Measurements from ENCODE around the gene PADI1.
A peak's percentile ranks its signal among the peaks of the same experiment; 100 is the strongest.
"Not testable (repeated sequence)": the region's sequence is repeated elsewhere in the genome, so short reads cannot be mapped to it uniquely, and the experiment has no call there.

PADI1 gene

GRCh38 chr1:17239420-17239819 is 34.5 kb downstream of the PADI1 start:
- peak; percentile 98 for DNase-seq (ENCODE audit: low read depth)
- TF ChIP-seq CTCF (conservative IDR thresholded peaks at IDR 0.05; ENCODE audit: low read depth, low read length), result no peak
- H3K4me3 ChIP-seq (ENCODE audit: low read depth, low read length), result no peak overlapping the region

- not testable (repeated sequence) for DNase-seq (ENCODE audit: low read depth); H3K4me3 ChIP-seq (ENCODE audit: low read depth, low read length)
Measured at GRCh38 chr1:17241011-17241779, 36.3 kb downstream of the PADI1 start.

- DNase-seq (ENCODE audit: low read depth); H3K4me3 ChIP-seq (ENCODE audit: low read depth, low read length): not testable (repeated sequence)
Measured at GRCh38 chr1:17241780-17242074, 36.8 kb downstream of the PADI1 start.

- no peak for TF ChIP-seq CTCF (conservative IDR thresholded peaks at IDR 0.05; ENCODE audit: low read depth, low read length)
- no peak overlapping the region for H3K4me3 ChIP-seq (ENCODE audit: low read depth, low read length)
- DNase-seq (ENCODE audit: low read depth), result no peak
Measured at GRCh38 chr1:17243274-17243673, 38.3 kb downstream of the PADI1 start.

- no peak overlapping the region for H3K4me3 ChIP-seq (ENCODE audit: low read depth, low read length)
- no peak for TF ChIP-seq CTCF (conservative IDR thresholded peaks at IDR 0.05; ENCODE audit: low read depth, low read length)
- DNase-seq (ENCODE audit: low read depth), result no peak
Measured at GRCh38 chr1:17244821-17245740, 40.2 kb downstream of the PADI1 start.

- no peak overlapping the region for H3K4me3 ChIP-seq (ENCODE audit: low read depth, low read length)
- no peak for TF ChIP-seq CTCF (conservative IDR thresholded peaks at IDR 0.05; ENCODE audit: low read depth, low read length)
- DNase-seq (ENCODE audit: low read depth), result no peak
Measured at GRCh38 chr1:17245816-17246325, 40.9 kb downstream of the PADI1 start.

GRCh38 chr1:17246971-17247370 is 42.0 kb downstream of the PADI1 start:
- DNase-seq (ENCODE audit: low read depth), result no peak
- TF ChIP-seq CTCF (conservative IDR thresholded peaks at IDR 0.05; ENCODE audit: low read depth, low read length), result no peak

GRCh38 chr1:17248781-17249180 is 43.9 kb downstream of the PADI1 start, which contains the start of gene PADI3:
Gene PADI3, plus strand, starts transcription at chr1:17249098. Its CDS starts 40 bp downstream, at chr1:17249138.
- no peak for DNase-seq (ENCODE audit: low read depth)
- no peak within 1 kb of the TSS for H3K4me3 ChIP-seq (ENCODE audit: low read depth, low read length)
- TF ChIP-seq CTCF (conservative IDR thresholded peaks at IDR 0.05; ENCODE audit: low read depth, low read length), result no peak

More at GRCh38 chr1:17246971-17247370, 42.0 kb downstream of the PADI1 start:
- H3K4me3 ChIP-seq (ENCODE audit: low read depth, low read length), result no peak overlapping the region

Measured in choroid plexus epithelial cell (primary cell).